Inferior parietal cortex (tissue), 1 donor: ENCODE results near the gene COL12A1.

Experiments used
- DNase-seq: peaks from one replicate; pipeline ENCODE4 v3.0.0-alpha.2; 2016; ENCODE audit errors: extremely low spot score

Gene COL12A1

GRCh38 chr6:75143191-75143590 is 62.7 kb downstream of the COL12A1 start:
- no peak for DNase-seq

- DNase-seq: no peak
These were observed 63.1 kb downstream of the COL12A1 start for GRCh38 chr6:75142721-75143120.

- DNase-seq: no peak
These were observed 70.0 kb downstream of the COL12A1 start for GRCh38 chr6:75135876-75136275.

GRCh38 chr6:75135450-75135849 is 70.4 kb downstream of the COL12A1 start:
- DNase-seq: no peak

- no peak for DNase-seq
These were observed 75.1 kb downstream of the COL12A1 start for GRCh38 chr6:75130784-75131183.

- no peak for DNase-seq
These were observed 76.8 kb downstream of the COL12A1 start for GRCh38 chr6:75128878-75129570.

- DNase-seq: no peak
These were observed 79.3 kb downstream of the COL12A1 start for GRCh38 chr6:75126518-75126917.

- DNase-seq: no peak
These were observed 80.9 kb downstream of the COL12A1 start for GRCh38 chr6:75124983-75125382.

- DNase-seq: no peak
These were observed 81.8 kb downstream of the COL12A1 start for GRCh38 chr6:75124085-75124484.

- DNase-seq: no peak
These were observed 86.8 kb downstream of the COL12A1 start for GRCh38 chr6:75118925-75119515.

- DNase-seq: no peak
These were observed 88.2 kb downstream of the COL12A1 start for GRCh38 chr6:75117701-75118100.

GRCh38 chr6:75116946-75117345 is 88.9 kb downstream of the COL12A1 start:
- DNase-seq: no peak

- no peak for DNase-seq
These were observed 90.4 kb downstream of the COL12A1 start for GRCh38 chr6:75115481-75115880.

GRCh38 chr6:75114806-75115205 is 91.0 kb downstream of the COL12A1 start:
- no peak for DNase-seq

- no peak for DNase-seq
These were observed 91.7 kb downstream of the COL12A1 start for GRCh38 chr6:75114195-75114594.

- no peak for DNase-seq
These were observed 92.4 kb downstream of the COL12A1 start for GRCh38 chr6:75113446-75113845.

- no peak for DNase-seq
These were observed 96.1 kb downstream of the COL12A1 start for GRCh38 chr6:75109765-75110164.

GRCh38 chr6:75109022-75109421 is 96.8 kb downstream of the COL12A1 start:
- DNase-seq: no peak

- no peak for DNase-seq
These were observed 97.4 kb downstream of the COL12A1 start for GRCh38 chr6:75108333-75108974.

GRCh38 chr6:75107913-75108312 is 97.9 kb downstream of the COL12A1 start:
- DNase-seq: no peak

GRCh38 chr6:75106426-75106825 is 99.4 kb downstream of the COL12A1 start:
- DNase-seq: no peak

GRCh38 chr6:75103431-75103830 is 102.4 kb downstream of the COL12A1 start:
- DNase-seq: no peak

- DNase-seq: no peak
These were observed 103.6 kb downstream of the COL12A1 start for GRCh38 chr6:75102301-75102700.
